DND-41 (cell line): ENCODE data around the gene TCEA2.
"Not testable (repeated sequence)": the region's sequence is repeated elsewhere in the genome, so short reads cannot be mapped to it uniquely, and the experiment has no call there.

ENCODE experiments used
- ATAC-seq: fragments of 200-7000 bp; cut with Tn5 transposase; 3 replicates; pipeline ENCODE4 v1.9.1; 2021; ENCODE audit warnings: low read depth; ENCODE audit not compliant: insufficient read depth
- DNase-seq: peaks from one replicate; pipeline ENCODE4 v3.0.0-alpha.2; 2020
- H2AFZ ChIP-seq: 2 replicates; pipeline ENCODE4 v1.6.0; 2012; ENCODE audit warnings: low read depth, low read length
- H3K27ac ChIP-seq: 2 replicates; pipeline ENCODE4 v1.5.1; 2012; ENCODE audit warnings: low read length, inconsistent platforms
- H3K27me3 ChIP-seq: fragments of 200-600 bp; sonication (generic); 2 replicates; pipeline ENCODE4 v1.6.0; 2012; ENCODE audit warnings: low read length, mild to moderate bottlenecking, inconsistent platforms; ENCODE audit not compliant: insufficient read depth, poor library complexity
- H3K36me3 ChIP-seq: 2 replicates; pipeline ENCODE4 v1.5.1; 2012; ENCODE audit warnings: low read length, inconsistent platforms; ENCODE audit not compliant: insufficient read depth
- H3K4me1 ChIP-seq: 2 replicates; pipeline ENCODE4 v1.5.1; 2012; ENCODE audit warnings: mild to moderate bottlenecking, low read length; ENCODE audit not compliant: insufficient read depth
- H3K4me2 ChIP-seq: 2 replicates; pipeline ENCODE4 v1.6.0; 2012; ENCODE audit warnings: mild to moderate bottlenecking, moderate library complexity, low read length, inconsistent platforms; ENCODE audit not compliant: insufficient read depth
- H3K4me3 ChIP-seq, 2 experiments: fragments of 200-600 bp in 1 of 2; shearing (Covaris generic) in 1 of 2; 2 replicates each; pipeline ENCODE4 v1.5.1; 2012 to 2016; ENCODE audit warnings: inconsistent platforms in 2 of 2, low read length in 2 of 2, mild to moderate bottlenecking in 2 of 2, low read depth in 1 of 2, moderate library complexity in 1 of 2
- H3K79me2 ChIP-seq: 2 replicates; pipeline ENCODE4 v1.6.0; 2012; ENCODE audit warnings: low read length, inconsistent platforms; ENCODE audit not compliant: insufficient read depth
- H3K9ac ChIP-seq: 2 replicates; pipeline ENCODE4 v1.6.0; 2012; ENCODE audit warnings: low read depth, mild to moderate bottlenecking, inconsistent platforms, low read length, moderate library complexity
- H3K9me3 ChIP-seq: 2 replicates; pipeline ENCODE4 v1.5.1; 2012; ENCODE audit warnings: low read length, moderate library complexity, mild to moderate bottlenecking, inconsistent platforms; ENCODE audit not compliant: insufficient read depth, severe bottlenecking
- H4K20me1 ChIP-seq: 2 replicates; pipeline ENCODE4 v1.6.0; 2012; ENCODE audit warnings: low read length; ENCODE audit not compliant: insufficient read depth
- CTCF ChIP-seq: IDR thresholded peaks from 2 replicates; pipeline ENCODE4 v1.5.1; 2012; ENCODE audit warnings: borderline replicate concordance, low read length, moderate library complexity, mild to moderate bottlenecking; ENCODE audit not compliant: poor library complexity, severe bottlenecking; ENCODE audit errors: extremely low read depth
- EZH2 ChIP-seq: IDR thresholded peaks from 3 replicates; pipeline ENCODE4 v1.6.1; 2012; ENCODE audit warnings: borderline replicate concordance, low read depth, mild to moderate bottlenecking, moderate library complexity, low read length, inconsistent platforms; ENCODE audit not compliant: severe bottlenecking

The TCEA2 gene

GRCh38 chr20:64116016-64116415, 53.0 kb downstream of the TCEA2 start:
- ATAC-seq (no peak), DNase-seq (no peak)
- Histone ChIP-seq H3K27ac (no peak overlapping the region), H3K4me2 (no peak overlapping the region), H3K4me3 (no peak overlapping the region), H3K36me3 (no peaks in the 10 kb centered on the region), H3K27me3 (peaks cover 4% of the 10 kb centered on the region), H4K20me1 (peaks cover 13% of the 10 kb centered on the region), H3K4me1 (peaks cover 14% of the 10 kb centered on the region), H3K9me3 (no peaks in the 10 kb centered on the region), H2AFZ (no peak overlapping the region), H3K79me2 (no peaks in the 10 kb centered on the region), H3K9ac (no peak overlapping the region)
- no peak for TF ChIP-seq EZH2
- TF ChIP-seq CTCF, result no peak

GRCh38 chr20:64116541-64117431, 53.8 kb downstream of the TCEA2 start:
- H3K27me3 ChIP-seq, result peaks cover 4% of the 10 kb centered on the region

GRCh38 chr20:64117432-64117777, 54.4 kb downstream of the TCEA2 start:
- H3K4me3 ChIP-seq, H3K27me3 ChIP-seq, H2AFZ ChIP-seq, DNase-seq, ATAC-seq, H3K9ac ChIP-seq, H3K79me2 ChIP-seq, H3K27ac ChIP-seq, H3K9me3 ChIP-seq, H3K4me2 ChIP-seq, H3K36me3 ChIP-seq: not testable (repeated sequence)
- H3K4me1 ChIP-seq, result peaks cover 14% of the 10 kb centered on the region
- peaks cover 13% of the 10 kb centered on the region for H4K20me1 ChIP-seq

More at GRCh38 chr20:64116541-64117431, 53.8 kb downstream of the TCEA2 start:
- H3K9me3 ChIP-seq, result no peaks in the 10 kb centered on the region
- H4K20me1 ChIP-seq, result peaks cover 13% of the 10 kb centered on the region
- no peak overlapping the region for H3K27ac ChIP-seq
- H3K4me1 ChIP-seq, result peaks cover 14% of the 10 kb centered on the region
- ATAC-seq (no peak), DNase-seq (no peak)
- H3K4me3 ChIP-seq, result no peak overlapping the region
- H3K4me2 ChIP-seq, result no peak overlapping the region
- H2AFZ ChIP-seq, result no peak overlapping the region
- TF ChIP-seq EZH2, result no peak
- no peak for TF ChIP-seq CTCF
- no peaks in the 10 kb centered on the region for H3K36me3 ChIP-seq
- H3K9ac ChIP-seq, result no peak overlapping the region
- no peaks in the 10 kb centered on the region for H3K79me2 ChIP-seq

- Histone ChIP-seq H3K9ac (no peak overlapping the region), H3K27ac (no peak overlapping the region), H4K20me1 (peaks cover 6% of the 10 kb centered on the region), H3K4me2 (no peak overlapping the region), H3K9me3 (no peaks in the 10 kb centered on the region), H3K79me2 (no peaks in the 10 kb centered on the region), H3K4me1 (peaks cover 14% of the 10 kb centered on the region), H3K4me3 (no peak overlapping the region), H3K36me3 (no peaks in the 10 kb centered on the region), H3K27me3 (no peaks in the 10 kb centered on the region), H2AFZ (no peak overlapping the region)
- no peak for TF ChIP-seq EZH2
- no peak for TF ChIP-seq CTCF
- no peak for ATAC-seq
- no peak for DNase-seq
Observed at GRCh38 chr20:64119301-64119680, 56.3 kb downstream of the TCEA2 start.
